GM13976 (cell line): ENCODE results near the gene TCL1A.

Experiments
- DNase-seq: peaks from one replicate; pipeline ENCODE4 v3.0.0; 2012; ENCODE audit warnings: low spot score
- CTCF ChIP-seq: IDR thresholded peaks from 2 replicates; pipeline ENCODE4 v1.5.1; 2012; ENCODE audit warnings: borderline replicate concordance, mild to moderate bottlenecking; ENCODE audit not compliant: insufficient read depth; ENCODE audit errors: extremely low read depth, missing control alignments, control extremely low read depth
- in situ Hi-C: fragments of 300-500 bp; cut with MboI; formaldehyde crosslinking; loops from one replicate; pipeline ENCODE4 v1.12.0; 2022; ENCODE audit warnings: low sequenced_read_pairs, mixed read lengths, inconsistent platforms; ENCODE audit not compliant: unreplicated experiment

Gene TCL1A

GRCh38 chr14:95727056-95727700 lies 13.3 kb upstream of the TCL1A start:
- TF ChIP-seq CTCF: no peak
- in situ Hi-C loops: no loop called here
- DNase-seq: no peak

- in situ Hi-C loops: no loop called here
- peak; percentile 61 for DNase-seq
Observed at GRCh38 chr14:95725685-95726336, 11.9 kb upstream of the TCL1A start.

GRCh38 chr14:95722525-95723190 lies 8.7 kb upstream of the TCL1A start:
- in situ Hi-C loops: no loop called here

More at GRCh38 chr14:95725685-95726336, 11.9 kb upstream of the TCL1A start:
- no peak for TF ChIP-seq CTCF

GRCh38 chr14:95712398-95712797 lies 1.5 kb downstream of the TCL1A start:
- TF ChIP-seq CTCF: no peak
- in situ Hi-C loops: no loop called here

More at GRCh38 chr14:95722525-95723190, 8.7 kb upstream of the TCL1A start:
- DNase-seq: no peak
- no peak for TF ChIP-seq CTCF

GRCh38 chr14:95711476-95712176 lies 2.3 kb downstream of the TCL1A start:
- in situ Hi-C loops: no loop called here
- DNase-seq: no peak
- no peak for TF ChIP-seq CTCF

More at GRCh38 chr14:95712398-95712797, 1.5 kb downstream of the TCL1A start:
- no peak for DNase-seq

- DNase-seq: no peak
- no peak for TF ChIP-seq CTCF
- in situ Hi-C loops: no loop called here
Observed at GRCh38 chr14:95710106-95710505, 3.8 kb downstream of the TCL1A start.
